ENCODE results near the gene RPP40.

DNA sequence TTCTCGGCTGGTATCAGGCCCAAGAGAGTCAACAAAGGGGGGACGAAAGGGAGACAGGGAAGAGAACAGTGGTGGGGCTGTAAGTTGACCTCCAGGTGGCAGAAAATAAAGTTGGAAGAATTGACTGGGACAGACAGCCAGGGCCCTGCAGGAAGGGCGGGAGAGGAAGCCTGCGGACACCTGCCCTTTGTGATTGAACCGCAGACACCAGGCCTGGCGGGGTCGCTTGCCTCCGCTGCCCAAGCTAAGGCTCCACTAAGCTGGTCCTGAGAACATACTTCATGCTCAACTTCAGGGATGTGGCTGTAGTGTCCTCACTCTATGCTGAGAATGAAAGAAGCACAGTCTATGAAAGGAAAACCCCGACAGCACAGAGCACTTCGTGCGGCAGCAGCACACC, 53.8 kb downstream of the RPP40 start:
- TF ChIP-seq EZH2 (IDR thresholded peaks at IDR 0.05; ENCODE audit: low read length), result no peak
- no peak for TF ChIP-seq CTCF (optimal IDR thresholded peaks at IDR 0.05 in 1 of 3, IDR thresholded peaks at IDR 0.05 in 1 of 3, conservative IDR thresholded peaks at IDR 0.05 in 1 of 3; ENCODE audit: extremely low read depth in 1 of 3, insufficient read depth in 2 of 3, low read length in 3 of 3)
